Pons (tissue), 1 donor: ENCODE results near the gene ODF2.

Experiments used
- DNase-seq: peaks from one replicate; pipeline ENCODE4 v3.0.0-alpha.2; 2016; ENCODE audit warnings: low spot score

ODF2 gene

DNA sequence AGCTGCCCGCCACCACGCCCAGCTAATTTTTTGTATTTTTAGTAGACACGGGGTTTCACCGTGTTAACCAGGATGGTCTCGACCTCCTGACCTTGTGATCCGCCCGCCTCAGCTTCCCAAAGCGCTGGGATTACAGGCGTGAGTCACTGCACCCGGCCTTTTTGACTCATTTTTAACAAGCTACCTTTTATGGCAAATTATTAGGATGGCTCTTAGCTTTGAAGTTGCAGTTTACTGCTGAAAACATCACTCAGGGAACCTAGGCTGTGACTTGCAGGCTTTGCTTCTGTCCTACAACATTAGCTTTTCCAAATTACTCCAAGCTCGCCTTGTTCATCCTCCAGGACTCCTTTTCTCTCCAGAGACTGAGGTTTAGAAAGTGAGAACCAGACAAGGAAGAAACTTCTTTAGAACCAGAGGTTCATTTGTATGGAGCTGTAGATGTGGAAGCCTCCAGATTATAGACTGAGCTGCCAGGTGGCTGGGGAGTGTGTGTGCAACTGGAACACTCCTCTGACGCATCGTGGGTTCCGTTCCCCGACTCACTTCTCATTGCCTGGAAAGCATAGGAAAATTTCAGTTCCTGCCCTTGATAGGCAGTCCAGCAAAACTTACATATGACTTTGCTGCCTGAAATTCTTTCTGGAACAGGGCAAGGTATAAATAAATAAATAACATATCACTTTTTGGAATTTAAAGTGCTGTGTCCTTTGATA lies 72.8 kb downstream of the ODF2 start:
- no peak for DNase-seq

GRCh38 chr9:128529191-128529590 lies 73.4 kb downstream of the ODF2 start:
- DNase-seq, result no peak

- DNase-seq, result no peak
Measured at GRCh38 chr9:128532581-128532980, 76.8 kb downstream of the ODF2 start.

DNA sequence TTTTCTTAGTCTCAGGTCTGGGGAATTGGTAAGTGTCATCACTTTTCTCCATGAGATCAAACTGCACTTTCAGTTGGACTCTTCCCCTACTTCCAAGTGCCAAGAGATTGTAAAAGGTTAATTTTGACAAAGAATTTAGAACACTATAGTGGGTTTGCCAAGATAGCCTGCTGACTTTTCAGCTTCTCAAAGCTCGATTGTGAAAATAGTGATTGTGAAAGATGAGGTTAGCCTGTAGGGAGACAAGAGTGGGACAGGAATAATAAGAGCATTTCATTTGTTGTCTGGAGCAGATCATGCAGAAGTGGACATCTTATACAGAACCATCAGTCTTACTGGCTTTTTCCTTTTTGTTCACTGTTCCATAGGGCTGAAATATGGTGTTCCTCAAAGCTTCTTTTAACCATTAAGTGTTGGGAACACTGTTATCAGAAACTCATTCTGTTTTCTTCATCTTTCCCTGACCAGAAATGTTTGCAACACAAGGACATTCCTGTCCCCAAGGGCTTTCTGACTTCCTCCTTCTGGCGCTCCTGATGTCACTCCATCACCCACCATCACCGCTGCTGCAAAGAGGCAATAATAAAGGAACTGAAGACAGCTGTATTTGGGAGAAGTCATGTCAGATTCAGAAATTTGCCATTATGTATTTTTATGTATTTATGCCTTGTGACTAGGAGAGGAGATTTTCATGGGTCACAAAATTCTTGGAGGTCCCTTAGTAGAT lies 85.0 kb downstream of the ODF2 start:
- no peak for DNase-seq

DNA sequence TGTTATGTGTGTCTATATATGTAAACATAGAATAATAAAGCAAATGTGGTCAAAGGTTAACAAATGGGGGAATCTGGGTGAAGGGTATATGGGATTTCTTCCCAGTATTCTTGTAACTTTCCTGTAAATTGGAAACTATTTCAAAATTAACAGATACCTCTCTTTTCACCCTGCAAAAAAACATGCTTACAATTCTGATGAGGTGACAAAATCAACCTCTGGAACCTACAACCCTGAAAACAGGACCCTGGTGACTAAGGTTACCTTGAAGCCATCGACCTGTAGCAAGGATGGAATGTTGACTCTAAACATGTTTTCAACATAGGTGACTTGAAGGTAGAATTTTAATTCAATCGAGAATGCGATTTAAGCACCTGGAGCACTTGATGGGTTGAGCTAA lies 90.7 kb downstream of the ODF2 start:
- DNase-seq, result no peak

GRCh38 chr9:128548876-128549275 lies 93.1 kb downstream of the ODF2 start:
- no peak for DNase-seq

DNA sequence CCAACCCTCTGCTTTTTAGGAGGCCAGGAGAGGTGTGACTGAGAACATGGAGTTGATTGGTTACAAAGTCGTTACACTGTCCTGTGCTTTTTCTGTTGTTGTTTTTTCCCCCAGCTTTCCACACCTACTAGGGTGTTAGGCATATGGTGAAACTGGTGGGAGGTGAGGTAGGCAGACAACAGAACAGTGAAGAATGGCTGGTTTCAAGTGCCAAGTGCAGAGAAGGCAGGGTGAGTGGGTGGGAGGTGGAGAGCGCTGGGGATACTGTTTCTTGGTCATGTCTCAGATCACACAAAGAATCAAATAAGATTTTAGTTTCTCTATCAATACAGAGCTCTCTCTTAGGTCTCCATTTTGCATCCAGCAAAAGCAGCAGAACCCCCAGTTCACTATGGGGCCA lies 94.4 kb downstream of the ODF2 start:
- DNase-seq, result no peak
